GM18870 (cell line): ENCODE results near the gene AGA.

Experiments used
- ATAC-seq: cut with Tn5 transposase; IDR thresholded peaks from one replicate; pipeline ENCODE4 v1.9.1; 2021; ENCODE audit warnings: moderate library complexity; ENCODE audit not compliant: unreplicated experiment

The AGA gene

DNA sequence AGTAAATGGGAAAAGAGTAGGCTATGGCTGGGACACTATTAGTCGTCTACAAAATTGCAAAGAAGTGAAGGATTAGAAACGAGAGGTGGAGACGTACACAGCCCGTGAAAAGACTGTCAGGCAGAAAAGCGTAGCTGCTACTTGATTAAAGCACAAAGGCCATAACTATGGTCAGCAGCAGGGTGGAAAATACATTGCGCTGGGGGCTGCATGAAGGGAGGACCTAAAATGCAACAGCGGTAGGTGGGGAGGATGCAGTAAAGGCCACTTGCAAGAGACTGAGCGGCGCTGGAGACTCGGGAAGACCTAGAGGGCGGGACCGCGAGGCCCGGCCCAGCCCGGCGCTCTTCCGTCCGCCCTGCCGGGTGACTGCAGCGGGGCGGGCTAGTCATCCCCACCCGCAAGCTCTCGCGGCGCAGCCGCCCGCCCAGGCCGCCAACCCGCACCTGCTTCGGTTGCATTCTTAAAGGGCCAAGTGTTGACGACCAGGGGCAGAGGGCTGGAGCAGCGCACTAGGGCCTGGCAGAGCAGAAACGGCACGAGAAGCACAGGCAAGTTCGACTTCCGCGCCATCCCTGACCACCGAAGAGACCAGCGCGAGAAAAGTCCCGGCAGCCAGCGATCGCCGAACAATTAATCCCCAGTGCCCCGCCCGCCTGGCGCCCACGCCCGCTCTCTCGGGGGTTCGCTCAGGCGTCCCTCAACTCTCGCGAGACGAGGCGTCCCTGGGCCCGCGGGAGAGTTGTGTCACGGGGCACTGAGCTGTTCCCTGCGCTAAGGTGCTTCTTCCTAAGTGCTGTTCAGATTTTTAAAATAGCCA is at the start of gene AGA:
Gene AGA, minus strand, starts transcription at position 635 of the 820 bp plus-strand sequence. Its CDS starts 62 bp downstream, at position 573.
- ATAC-seq = peak; percentile 79

DNA sequence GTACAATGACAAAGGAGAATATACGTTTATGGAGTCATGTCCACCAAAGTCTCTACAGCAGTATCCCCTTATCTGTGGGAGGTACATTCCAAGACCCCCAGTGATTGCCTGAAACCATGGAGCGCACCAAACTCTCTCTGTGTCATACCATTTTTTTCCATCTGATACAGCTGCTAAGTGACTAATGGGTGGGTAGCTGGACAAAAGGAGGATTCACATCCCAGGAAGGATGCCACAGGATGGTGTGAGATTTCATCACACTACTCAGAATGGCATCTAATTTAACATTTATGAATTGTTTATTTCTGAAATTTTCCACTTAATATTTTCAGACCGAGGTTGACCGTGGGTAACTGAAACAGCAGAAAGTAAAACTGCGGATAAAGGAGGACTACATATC is 49.8 kb upstream of the AGA start:
- ATAC-seq = no peak

DNA sequence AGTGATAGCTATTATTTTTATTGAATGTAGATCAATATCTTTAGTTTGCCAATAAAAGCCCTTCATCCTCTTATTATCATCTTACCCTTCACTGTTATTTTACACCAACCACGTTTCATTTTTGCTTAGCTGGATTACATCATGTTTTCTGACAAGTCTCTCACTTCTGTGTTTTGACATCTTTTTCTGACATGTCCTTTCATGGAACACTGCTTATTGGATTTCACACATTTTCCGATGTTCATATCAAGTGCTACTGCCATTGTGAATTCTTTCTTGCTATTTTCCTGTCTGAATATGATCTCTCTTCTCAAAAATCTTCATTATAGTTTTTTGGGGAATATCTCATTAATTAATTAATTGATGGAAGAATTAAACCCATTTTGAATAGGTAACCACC is 48.5 kb upstream of the AGA start:
- ATAC-seq = no peak

DNA sequence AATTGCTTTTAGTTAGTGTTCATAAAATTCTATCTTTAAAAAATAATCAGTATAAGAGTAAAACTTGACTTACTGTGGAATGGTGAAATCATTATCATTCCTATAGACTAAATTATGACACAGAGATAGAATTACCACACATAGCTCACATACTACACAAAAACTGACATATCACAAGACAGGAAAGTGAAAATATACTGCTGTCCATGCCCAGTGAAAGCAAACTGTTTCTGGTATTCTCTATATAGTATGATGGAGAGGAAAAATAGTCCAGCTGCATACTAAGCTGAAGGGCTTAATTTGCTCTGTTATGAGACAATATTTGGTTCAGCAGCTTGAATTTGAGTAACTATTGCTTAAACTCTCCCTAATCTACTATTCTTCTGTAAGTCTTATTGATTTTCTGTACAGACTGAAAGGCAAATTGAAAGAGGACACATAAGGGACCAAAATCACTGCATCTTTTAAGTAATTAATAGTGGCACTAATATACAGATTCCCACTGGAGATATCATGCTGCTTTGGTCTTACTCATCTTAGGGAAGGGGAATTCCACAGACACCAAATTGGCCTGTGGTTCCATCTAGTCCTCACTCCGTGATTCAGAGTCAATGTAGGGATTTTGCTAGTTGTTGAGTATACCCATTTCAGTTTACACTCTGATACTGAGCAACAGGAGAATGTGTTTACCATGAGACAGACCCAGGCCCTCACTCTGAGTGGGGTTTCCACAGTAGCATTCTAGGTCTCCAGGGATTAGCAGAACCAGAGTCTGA is 47.4 kb upstream of the AGA start:
- peak; percentile 45 for ATAC-seq

DNA sequence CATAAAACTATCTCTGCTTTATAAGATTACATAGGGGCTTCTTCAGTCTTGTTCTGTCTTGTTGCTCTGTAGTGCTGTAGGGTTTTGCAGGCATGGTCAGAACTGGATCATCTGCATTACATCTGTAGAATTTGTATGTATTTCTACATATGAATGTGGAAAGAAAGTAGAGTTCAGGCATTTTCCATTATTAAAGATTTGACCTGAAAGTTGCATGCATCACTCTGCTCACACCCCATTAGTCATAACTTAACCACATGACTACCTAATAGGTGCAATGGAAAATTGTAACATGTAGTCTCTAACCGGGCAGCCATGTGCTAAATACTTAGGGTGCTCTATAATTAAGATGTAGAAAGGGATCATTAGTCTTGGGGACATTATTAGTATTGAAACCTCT is 45.7 kb upstream of the AGA start:
- ATAC-seq = no peak

DNA sequence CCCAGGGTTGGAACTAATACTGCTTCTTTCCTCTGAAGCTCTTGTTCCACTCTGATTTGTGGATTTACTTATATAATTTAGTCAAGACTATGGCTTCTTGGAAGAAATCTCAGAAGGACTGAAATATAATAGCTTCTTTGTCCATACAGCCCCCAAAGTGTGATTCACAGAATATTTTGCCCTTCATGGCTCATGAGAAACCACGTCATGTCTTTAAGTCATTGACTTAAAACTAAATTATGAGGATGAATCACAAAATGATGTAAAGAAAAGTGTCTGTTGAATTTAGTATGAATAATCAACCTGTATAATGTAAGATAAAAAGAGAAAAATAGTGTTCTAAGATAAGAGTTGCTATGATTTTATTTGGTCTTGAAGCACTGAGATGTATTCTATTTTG is 43.3 kb upstream of the AGA start:
- no peak for ATAC-seq

DNA sequence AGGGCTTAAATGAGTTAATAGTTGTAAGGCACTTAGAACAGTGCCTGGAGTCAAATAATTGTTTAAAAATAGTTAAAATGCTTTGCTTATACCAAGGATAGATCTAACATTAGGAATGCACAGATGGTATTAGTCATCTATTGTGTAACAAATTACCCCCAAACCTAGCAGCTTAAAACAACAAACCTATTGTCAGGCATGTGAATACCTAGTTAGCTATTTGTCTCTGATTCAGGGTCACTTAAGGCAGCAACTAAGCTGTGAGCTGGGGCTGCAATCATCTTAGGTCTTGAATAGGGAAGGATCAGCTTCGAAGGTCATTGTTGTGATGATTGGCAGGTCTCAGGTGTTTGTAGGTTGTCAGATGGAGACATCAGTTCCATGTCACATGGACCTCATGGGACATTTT is 42.4 kb upstream of the AGA start:
- no peak for ATAC-seq

DNA sequence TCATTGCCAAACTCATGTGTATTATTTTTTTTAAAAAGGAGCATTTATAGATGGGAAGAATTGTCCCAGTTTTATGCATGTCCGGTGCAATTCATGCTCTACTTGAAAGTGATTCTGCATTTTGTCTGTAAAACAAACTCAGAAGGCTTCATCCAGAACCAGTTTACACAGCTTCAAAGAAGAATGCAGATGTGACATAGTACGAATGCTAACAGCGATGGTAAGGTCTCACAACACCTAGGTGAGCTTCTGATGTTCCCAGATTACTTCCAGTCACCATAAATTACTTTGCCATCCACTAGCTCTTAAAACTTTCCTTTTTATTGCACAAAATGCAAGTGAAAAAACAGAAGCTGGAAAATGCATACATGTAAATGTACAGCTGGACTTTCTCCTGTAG is 41.5 kb upstream of the AGA start:
- ATAC-seq = no peak

DNA sequence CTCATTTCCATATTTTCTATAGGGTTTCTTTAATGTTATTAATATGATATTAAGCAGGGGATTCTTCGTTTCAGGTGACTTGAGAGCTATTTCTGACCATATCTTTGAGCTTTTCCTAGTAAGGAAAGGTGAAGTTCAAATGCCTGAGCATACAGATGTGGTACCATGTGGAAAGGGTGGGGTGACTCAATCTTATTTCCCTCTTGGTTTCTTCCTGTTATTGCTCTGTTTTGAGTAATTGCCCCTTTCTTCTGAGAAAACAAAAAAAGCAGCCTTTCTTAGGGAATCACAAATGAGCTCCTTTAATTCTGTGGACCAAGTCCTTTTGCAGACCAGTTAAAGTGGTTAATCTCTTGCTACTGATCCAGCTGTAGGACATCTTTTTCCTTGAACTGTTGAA is 41.0 kb upstream of the AGA start:
- ATAC-seq = no peak

DNA sequence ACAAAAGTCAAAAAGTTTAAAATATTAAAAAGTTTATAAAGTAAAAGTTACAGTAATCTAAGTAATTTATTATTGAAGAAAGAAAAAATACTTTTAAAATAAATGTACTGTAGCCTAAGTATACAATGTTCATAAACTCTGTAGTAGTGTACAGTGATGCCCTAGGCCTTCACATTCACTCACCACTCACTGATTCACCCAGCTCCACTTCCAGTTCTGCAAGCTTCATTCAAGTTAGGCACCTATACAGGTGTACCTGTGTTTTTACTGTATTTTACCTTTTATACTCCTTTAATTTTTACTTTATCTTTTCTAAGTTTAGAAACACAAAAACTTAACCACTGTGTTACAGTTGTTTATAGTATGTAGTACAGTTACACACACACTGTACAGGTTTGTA is 40.1 kb upstream of the AGA start:
- ATAC-seq = no peak

DNA sequence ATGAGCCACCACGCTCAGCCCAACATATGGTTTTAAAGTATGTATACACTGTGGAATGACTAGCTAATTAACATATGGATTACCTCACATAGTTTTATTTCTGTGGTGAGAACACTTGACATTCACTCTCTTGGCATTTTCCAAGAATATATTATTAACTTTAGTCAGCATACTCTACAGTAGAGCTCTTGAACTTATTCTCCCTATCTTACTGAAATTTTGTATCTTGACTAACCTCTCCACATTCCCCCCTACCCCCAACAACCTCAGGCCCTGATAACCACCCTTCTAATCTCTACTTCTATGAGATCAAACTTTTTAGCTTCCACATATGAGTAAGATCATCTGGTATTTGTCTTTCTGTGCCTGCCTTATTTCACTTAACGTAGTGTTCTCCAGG is 38.6 kb upstream of the AGA start:
- ATAC-seq = no peak

DNA sequence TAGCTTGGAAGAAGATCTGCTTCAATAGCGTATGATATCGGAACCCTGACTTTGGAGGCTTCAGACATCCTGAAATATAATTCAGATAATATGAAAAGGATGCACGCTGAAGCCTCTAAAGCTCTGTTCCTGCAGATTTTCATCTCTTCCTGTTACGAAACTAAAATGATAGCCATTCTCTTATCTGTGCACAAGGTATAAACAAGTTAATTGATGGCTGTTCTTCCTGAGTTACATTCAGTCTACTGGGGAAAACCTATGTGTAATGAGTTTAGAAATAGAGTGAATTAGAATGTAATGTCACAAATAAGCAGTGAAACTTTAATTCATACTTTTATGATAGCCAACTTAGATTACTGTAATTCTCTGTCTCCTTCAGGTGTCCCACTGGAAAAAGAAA is 36.8 kb upstream of the AGA start:
- ATAC-seq = no peak

DNA sequence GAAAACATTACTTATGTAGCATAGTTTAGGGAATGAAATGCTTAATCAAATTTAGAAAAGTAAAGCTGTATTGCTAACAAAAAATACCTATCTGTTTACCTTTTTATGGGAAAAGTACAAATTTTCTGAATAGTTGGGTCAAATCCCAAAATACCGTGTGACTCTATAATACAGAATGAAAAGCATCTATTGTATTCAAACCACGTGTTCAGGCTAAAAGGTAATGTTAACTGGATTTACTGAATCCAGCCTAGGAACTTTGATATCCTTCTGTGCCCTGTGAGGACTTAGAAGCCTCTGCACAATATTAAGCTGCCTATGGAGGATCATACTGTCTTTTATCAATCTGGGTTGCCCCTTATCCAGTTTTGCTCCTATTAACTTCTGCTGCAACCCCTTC is 36.3 kb upstream of the AGA start:
- no peak for ATAC-seq

DNA sequence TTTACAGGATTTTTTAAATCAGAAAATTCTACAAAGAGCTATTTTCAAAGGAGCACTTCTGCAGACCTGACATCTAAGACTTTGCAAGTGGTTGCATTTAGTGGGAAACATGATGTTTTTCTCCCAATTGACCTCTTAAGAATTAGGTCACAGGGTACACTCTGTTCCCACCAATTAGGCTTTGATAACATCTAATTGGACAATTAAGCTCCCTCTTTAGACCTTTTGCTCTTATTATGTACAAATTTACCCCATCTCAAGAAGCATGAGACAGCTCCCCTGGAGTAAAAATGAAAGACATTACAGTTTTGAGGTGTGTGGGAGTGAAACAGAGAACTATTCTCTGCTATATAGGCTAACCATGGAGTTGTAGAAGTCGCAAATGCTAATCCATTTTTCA is 31.8 kb upstream of the AGA start:
- no peak for ATAC-seq

DNA sequence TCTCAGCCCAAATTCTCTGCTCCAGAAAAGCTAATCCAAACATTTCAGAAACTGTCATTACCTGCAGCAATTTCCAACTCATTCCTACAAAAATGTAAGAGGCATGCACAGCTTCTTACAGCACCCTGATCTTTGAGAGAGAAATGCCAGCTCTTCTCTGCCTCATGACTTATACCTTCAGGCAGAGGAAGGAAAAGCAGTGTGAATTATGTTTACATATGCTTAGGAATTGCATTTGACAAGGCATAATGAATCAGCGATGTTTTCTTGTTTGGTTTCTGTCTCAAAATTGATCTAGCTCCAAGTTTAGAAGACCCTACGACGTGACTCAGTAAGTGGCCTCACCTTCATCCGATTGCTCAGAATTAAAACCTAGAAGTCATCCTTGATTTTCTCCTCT is 21.8 kb upstream of the AGA start:
- ATAC-seq = no peak

DNA sequence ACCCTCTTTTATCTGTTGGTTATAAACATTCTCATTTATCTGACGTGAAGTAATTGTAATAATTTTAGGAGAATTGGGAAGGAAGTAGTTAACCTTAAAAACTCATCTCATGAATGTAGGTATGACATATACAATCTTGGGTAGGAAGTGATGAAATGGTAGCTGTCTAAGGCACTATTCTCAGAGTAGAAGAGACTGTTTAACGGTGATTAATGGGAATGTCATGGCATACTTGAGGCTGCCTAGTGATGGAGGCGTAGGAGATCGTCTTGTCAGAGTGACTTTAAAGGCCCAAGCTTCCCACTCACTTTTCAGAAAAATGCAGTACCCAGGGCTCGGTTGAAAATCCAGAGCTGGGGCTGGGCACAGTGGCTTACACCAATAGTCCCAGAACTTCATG is 19.4 kb upstream of the AGA start:
- no peak for ATAC-seq

DNA sequence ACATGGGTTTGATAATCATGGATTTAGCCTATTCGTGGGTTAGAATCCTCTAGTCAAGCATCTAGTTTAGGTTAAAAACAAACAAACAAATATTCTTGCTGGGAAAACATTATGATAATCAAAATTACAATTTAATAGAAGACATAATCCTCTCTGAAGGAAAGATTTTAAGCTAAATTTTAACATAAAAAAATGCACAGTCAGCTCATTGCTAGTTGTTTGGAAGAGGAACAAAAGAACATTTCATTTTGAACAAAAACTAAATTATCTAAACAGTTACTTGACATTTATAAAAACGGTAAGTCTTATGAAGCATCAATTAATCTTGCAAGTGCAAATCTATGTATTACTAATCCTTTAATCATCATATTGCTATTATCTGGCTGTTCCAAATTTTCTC is 18.2 kb upstream of the AGA start:
- ATAC-seq = no peak

DNA sequence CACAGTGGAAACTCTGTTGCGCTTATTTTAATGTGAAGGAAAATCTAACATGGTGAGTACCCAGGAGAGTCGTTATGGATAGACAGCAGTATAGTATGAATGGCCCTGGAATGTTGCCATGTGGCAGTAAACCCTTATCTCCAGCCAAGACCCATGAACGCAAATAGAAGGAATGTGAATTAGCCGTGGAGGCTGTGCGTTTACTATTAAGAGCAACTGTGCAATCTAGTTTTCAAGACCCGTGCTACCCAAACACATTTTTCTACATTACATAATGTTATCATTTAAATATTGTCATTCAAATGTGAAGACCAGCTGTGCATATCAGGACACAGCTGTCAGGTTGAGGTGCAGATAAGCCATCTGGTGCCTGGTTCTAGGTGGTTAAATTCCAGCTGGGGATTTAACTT is 13.3 kb upstream of the AGA start:
- ATAC-seq = no peak

DNA sequence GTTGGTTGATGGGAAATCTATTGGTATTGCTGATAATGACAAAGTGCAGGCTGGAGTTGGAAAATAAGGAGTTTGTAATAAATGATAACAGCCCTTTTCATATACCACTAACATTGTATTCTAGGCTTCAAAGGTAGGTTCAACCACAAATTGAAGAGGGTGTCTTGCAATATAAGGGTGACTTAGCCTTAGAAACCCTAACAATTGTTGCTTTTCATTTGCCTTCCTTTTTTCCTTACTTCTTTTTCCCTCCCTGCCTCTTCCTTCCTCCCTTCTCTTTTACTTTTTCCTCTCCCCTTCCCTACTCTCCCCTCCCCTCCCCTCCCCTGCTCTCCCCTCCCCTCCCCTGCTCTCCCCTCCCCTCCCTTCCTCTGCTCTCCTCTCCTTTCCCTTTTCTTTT is 10.9 kb upstream of the AGA start:
- no peak for ATAC-seq

DNA sequence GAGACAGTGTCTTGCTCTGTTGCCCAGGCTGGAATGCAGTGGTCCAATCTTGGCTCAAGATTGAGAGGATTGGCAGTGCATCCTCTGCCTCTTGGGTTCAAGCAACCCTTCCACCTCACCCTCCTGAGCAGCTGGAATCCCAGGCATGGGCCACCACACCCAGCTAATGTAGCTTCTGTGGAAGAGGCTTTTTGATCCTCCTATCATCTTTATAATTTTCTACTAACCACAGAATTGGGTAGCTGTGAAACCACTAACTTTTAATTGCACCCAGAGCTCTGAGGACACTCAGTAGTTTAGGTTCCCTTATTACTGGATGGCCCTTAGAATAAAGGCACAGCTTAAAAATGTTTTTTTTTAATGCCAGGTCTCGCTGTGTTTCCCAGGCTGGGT is 8.9 kb upstream of the AGA start:
- ATAC-seq = no peak

DNA sequence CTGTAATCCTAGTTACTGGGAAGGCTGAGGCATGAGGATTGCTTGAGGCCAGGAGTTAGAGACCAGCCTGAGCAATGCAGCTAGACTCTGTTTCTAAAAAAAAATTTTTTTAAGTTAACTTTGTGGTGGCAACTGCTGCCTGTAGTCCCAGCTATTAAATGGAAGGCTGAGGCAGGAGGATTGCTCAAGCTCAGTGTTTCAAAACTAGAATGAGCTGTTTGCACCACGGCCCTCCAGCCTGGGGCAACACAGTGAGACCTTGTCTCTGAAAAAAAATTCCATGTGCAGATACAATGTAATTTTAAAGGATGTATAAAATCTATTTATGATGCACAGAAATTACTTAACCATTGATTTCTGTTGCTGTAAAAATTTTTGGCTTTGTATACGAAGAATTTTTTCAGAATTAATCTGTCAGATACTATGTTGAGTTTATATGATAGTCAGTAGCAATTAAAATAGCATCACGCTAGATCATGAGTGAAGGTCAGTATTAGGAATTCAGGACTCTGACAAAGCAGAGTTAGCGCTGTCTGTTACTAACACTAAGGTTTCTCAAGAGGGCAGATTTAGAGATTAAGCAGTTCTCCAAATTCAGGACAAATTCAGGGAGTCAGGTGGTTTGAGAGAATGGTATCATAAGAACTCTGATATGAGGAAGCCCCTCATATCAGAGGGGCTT is 8.3 kb upstream of the AGA start:
- ATAC-seq = no peak

DNA sequence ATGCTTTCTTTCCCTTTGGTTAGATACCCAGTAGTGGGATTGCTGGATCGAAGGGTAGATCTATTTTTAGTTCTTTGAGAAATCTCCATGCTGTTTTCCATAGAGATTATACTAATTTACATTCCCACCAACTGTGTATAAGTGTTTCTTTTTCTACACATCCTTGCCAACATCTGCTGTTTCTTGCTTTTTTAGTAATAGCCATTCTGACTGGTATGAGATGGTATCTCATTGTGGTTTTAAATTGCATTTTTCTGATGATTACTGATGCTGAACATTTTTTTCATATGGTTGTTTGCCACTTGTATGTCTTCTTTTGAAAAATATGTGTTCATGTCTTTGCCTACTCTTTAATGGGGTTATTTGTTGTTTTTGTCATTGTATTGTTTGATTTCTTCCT is 6.6 kb upstream of the AGA start:
- ATAC-seq = no peak
